Gastroesophageal sphincter (tissue), 3 donors: ENCODE data around the gene KLHL29.

Experiments
- CTCF ChIP-seq, 4 experiments: fragments of 200-600 bp in 2 of 4; fragments of 450-650 bp in 2 of 4; sonication (generic) in 1 of 4; IDR thresholded peaks; one replicate each; pipeline ENCODE4 v1.5.1; 2017 to 2019; ENCODE audit warnings: antibody characterized with exemption in 4 of 4, mild to moderate bottlenecking in 2 of 4, moderate library complexity in 2 of 4
- EP300 ChIP-seq: sonication (generic); formaldehyde crosslinking; IDR thresholded peaks from one replicate; pipeline ENCODE4 v1.6.1; 2017; ENCODE audit warnings: antibody characterized with exemption, mild to moderate bottlenecking
- POLR2A ChIP-seq, 2 donors: fragments of 450-650 bp; IDR thresholded peaks; one replicate each; pipeline ENCODE4 v1.6.1; 2017; ENCODE audit warnings: antibody characterized with exemption in 2 of 2, mild to moderate bottlenecking in 2 of 2, moderate library complexity in 1 of 2
- POLR2AphosphoS5 ChIP-seq: sonication (generic); formaldehyde crosslinking; IDR thresholded peaks from one replicate; pipeline ENCODE4 v1.6.1; 2017; ENCODE audit warnings: antibody characterized with exemption

- no peak for TF ChIP-seq CTCF (IDR thresholded peaks at IDR 0.05)
- TF ChIP-seq POLR2AphosphoS5: no peak
- no peak for TF ChIP-seq EP300
- TF ChIP-seq POLR2A (IDR thresholded peaks at IDR 0.05): no peak
Observed at GRCh38 chr2:23630961-23631360, 246.0 kb downstream of the KLHL29 start.
